GM21390 (cell line): ENCODE results near the gene PRKN.
"Not testable (repeated sequence)": the region's sequence is repeated elsewhere in the genome, so short reads cannot be mapped to it uniquely, and the experiment has no call there.

ENCODE experiments used
- ATAC-seq: cut with Tn5 transposase; IDR thresholded peaks from one replicate; pipeline ENCODE4 v1.9.1; 2021; ENCODE audit not compliant: unreplicated experiment

PRKN gene

GRCh38 chr6:161833099-161833860 is 894.3 kb downstream of the PRKN start:
- ATAC-seq = no peak

- no peak for ATAC-seq
These were observed 894.9 kb downstream of the PRKN start for GRCh38 chr6:161832622-161833021.

- ATAC-seq = no peak
These were observed 896.5 kb downstream of the PRKN start for GRCh38 chr6:161830866-161831616.

GRCh38 chr6:161829291-161829729 is 898.3 kb downstream of the PRKN start:
- no peak for ATAC-seq

- no peak for ATAC-seq
These were observed 899.2 kb downstream of the PRKN start for GRCh38 chr6:161828355-161828754.

- ATAC-seq = no peak
These were observed 901.1 kb downstream of the PRKN start for GRCh38 chr6:161826512-161826911.

- not testable (repeated sequence) for ATAC-seq
These were observed 905.4 kb downstream of the PRKN start for GRCh38 chr6:161822204-161822603.

GRCh38 chr6:161817881-161818280 is 909.7 kb downstream of the PRKN start:
- no peak for ATAC-seq

GRCh38 chr6:161815965-161816364 is 911.6 kb downstream of the PRKN start:
- no peak for ATAC-seq

- no peak for ATAC-seq
These were observed 914.4 kb downstream of the PRKN start for GRCh38 chr6:161813156-161813555.

GRCh38 chr6:161809971-161810370 is 917.6 kb downstream of the PRKN start:
- ATAC-seq = no peak

- ATAC-seq = no peak
These were observed 922.7 kb downstream of the PRKN start for GRCh38 chr6:161804838-161805237.

- no peak for ATAC-seq
These were observed 924.4 kb downstream of the PRKN start for GRCh38 chr6:161803131-161803530.

- ATAC-seq = no peak
These were observed 925.3 kb downstream of the PRKN start for GRCh38 chr6:161802231-161802630.

- ATAC-seq = no peak
These were observed 928.6 kb downstream of the PRKN start for GRCh38 chr6:161798844-161799394.

- ATAC-seq = no peak
These were observed 930.9 kb downstream of the PRKN start for GRCh38 chr6:161796681-161797080.

- ATAC-seq = no peak
These were observed 934.6 kb downstream of the PRKN start for GRCh38 chr6:161792851-161793493.

GRCh38 chr6:161788531-161788930 is 939.0 kb downstream of the PRKN start:
- no peak for ATAC-seq

GRCh38 chr6:161772176-161772575 is 955.4 kb downstream of the PRKN start:
- no peak for ATAC-seq

- ATAC-seq = no peak
These were observed 965.6 kb downstream of the PRKN start for GRCh38 chr6:161761966-161762365.

GRCh38 chr6:161755080-161755479 is 972.5 kb downstream of the PRKN start:
- ATAC-seq = no peak
